HEK293 (cell line): ENCODE data around the gene PKN3.

ENCODE experiments used
- YY1 ChIP-seq: fragments of 450-650 bp; formaldehyde crosslinking; IDR thresholded peaks from 2 replicates; pipeline ENCODE4 v1.5.1; 2018; ENCODE audit warnings: missing biosample characterization, missing genetic modification characterization
- ZBTB8A ChIP-seq: fragments of 450-650 bp; formaldehyde crosslinking; IDR thresholded peaks from 2 replicates; pipeline ENCODE4 v1.5.1; 2016; ENCODE audit warnings: missing biosample characterization, missing genetic modification characterization
- ZNF16 ChIP-seq: fragments of 450-650 bp; formaldehyde crosslinking; IDR thresholded peaks from 2 replicates; pipeline ENCODE4 v1.5.1; 2016; ENCODE audit warnings: low read depth, missing biosample characterization, missing genetic modification characterization
- ZNF23 ChIP-seq: fragments of 450-650 bp; formaldehyde crosslinking; IDR thresholded peaks from 2 replicates; pipeline ENCODE4 v1.5.1; 2016; ENCODE audit warnings: missing biosample characterization, missing genetic modification characterization, borderline replicate concordance
- ZNF561 ChIP-seq: fragments of 450-650 bp; IDR thresholded peaks from 2 replicates; pipeline ENCODE4 v1.5.1; 2018; ENCODE audit warnings: missing biosample characterization, missing genetic modification characterization, borderline replicate concordance
- ZSCAN5A ChIP-seq: fragments of 450-650 bp; formaldehyde crosslinking; IDR thresholded peaks from 2 replicates; pipeline ENCODE4 v1.5.1; 2016; ENCODE audit warnings: missing biosample characterization, missing genetic modification characterization

- TF ChIP-seq ZSCAN5A (tag by site-specific recombination), result no peak
- TF ChIP-seq ZBTB8A, result no peak
- no peak for TF ChIP-seq YY1 (tag by site-specific recombination)
- no peak for TF ChIP-seq ZNF561 (tag by site-specific recombination)
- TF ChIP-seq ZNF16 (tag by site-specific recombination), result no peak
- no peak for TF ChIP-seq ZNF23 (tag by site-specific recombination)
Measured at GRCh38 chr9:128729302-128729701, 27.0 kb downstream of the PKN3 start.
